HG03565 (cell line): ENCODE measurements around the gene DMKN.

ENCODE experiments used
- ATAC-seq: cut with Tn5 transposase; IDR thresholded peaks from one replicate; pipeline ENCODE4 v1.9.1; 2021; ENCODE audit warnings: mild to moderate bottlenecking, moderate library complexity; ENCODE audit not compliant: unreplicated experiment

Gene DMKN

DNA sequence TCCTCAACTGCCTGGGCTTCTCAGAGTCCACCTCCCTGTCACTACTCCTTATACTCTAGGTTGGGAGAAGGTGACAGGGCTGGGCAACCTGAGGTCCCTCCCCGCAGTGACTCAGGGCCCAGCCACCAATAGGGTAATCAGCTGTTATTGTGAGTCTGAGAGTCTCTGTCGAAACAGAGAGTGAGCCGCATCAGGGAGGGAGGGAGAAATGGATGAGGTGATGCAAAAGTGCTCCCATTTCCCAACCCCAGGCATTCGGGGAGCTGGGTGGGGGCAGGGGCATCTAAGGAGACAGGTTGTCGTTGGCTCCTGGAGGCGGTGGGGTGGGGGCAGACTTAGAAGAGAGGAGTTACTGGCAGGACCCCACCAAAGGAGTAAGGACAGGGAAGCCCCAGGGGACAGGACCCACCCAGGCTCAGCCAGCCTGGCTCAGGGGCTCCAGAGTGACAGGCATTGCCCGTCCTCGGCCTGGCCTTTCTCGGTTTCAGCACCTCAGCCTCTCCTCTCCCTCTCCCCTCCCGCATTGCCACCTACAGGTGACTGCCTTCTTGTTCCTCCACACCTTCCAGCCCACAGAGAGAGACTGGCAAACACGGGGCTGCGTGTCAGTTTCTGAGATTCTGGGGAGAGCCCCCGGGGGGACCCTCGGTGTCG lies at the start of gene DMKN:
Gene DMKN (minus strand): TSS at position 22 of the 654 bp plus-strand sequence. CDS start 174 bp downstream, outside the sequence.
- no peak for ATAC-seq

- ATAC-seq: no peak
Measured at GRCh38 chr19:35562776-35563175, 49.3 kb upstream of the DMKN start.

- ATAC-seq: no peak
Measured at GRCh38 chr19:35562336-35562735, 48.9 kb upstream of the DMKN start.

DNA sequence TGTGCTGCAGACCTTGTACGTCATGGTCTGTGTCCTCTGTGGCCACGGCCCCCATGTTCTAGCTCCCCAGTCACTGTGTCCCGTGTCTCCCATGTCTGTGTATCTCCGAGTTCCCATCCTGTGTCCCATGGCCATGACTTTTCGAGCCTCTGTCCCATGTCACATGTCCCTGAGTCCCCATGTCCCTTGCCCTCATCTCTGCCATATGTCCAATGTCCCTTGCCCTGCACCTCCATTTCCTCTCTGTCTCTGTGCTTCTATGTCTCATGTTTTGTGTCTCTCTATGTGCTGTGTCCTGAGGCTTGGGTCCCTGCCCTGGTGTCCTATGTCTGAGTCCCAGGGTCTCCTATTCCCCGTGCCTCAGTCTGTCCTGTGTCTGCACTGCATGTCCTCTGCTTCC lies 48.0 kb upstream of the DMKN start:
- ATAC-seq: no peak

DNA sequence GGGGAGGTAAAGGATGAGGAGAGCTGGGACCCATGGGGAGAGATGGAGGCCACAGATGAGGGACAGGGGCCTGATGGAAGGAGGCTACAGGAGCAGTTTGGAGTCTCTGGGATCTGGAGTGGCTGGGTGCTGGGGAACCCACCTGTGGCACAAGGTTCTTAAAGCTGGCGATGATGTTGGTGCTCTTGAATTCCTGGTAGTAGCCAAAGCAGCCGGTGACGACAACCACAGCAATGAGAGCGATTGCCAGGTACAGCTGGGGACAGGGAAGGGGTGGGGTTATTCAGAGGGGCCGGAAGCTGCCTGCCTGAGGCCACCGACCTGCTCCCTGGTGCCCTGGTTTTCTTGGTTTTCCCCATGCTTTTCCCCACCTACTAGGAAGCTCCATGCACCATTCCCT lies 47.2 kb upstream of the DMKN start:
- no peak for ATAC-seq

- no peak for ATAC-seq
Measured at GRCh38 chr19:35560271-35560670, 46.8 kb upstream of the DMKN start.

GRCh38 chr19:35559781-35560180 lies 46.3 kb upstream of the DMKN start:
- no peak for ATAC-seq

DNA sequence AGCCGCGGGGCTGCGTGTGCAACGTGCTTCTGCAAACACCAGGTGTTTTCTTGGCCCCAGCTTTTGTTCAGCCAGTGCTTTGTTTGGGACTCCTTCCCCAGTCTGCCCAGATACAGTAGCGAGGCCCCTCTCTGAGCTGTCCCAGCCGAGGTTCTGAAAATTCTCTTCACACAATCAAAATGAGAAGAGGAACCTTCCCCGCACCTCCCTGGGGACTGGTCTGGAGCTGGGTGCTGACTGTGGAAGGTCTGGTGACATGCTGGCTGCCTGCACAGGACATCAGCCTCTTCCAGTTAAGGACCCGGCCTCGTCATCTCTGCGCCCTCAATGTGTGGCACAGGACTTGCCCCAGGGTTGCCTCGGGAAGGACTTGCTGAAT lies 45.8 kb upstream of the DMKN start:
- no peak for ATAC-seq

DNA sequence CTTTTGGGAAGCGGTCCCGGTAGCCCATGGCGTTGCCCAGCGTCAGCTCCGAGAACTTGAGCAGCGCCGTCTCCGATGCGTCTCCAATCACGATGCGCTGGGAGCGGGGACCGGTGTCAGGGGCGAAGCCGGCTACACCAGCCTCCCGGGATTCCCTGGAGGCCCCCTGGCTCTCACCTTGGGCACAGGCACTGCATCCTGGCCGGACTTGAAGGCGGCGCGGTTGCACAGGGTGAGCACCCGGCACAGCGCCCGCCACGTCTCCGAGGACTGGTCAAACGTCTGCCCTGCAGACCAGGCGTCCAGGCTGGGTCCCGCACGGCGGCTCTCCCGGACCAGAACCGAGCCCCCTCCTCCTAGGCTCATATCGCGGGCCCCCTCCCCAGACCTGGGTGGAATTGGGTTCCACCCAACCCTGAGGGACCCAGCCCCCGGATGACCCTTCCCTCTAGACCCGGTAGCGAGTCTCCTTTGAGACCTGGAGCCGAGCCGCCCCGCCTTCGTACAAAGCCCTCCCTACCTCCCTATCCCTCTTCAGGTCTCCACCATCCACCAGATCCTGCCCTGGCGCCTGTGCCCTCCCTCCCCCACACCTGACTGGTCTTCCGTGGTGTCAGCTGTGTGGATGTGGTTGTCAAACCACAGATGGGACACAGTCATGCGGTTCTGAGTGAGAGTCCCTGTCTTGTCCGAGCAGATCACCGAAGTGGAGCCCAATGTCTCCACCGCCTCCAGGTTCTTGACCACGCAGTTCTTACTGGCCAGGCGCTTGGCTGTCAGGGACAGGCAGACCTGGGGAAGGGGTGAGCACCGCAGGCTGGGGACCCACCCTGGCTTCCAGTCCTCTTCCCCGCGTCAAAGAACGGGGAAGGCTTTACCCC lies 45.2 kb upstream of the DMKN start:
- ATAC-seq: no peak

GRCh38 chr19:35557539-35558399 lies 44.3 kb upstream of the DMKN start:
- no peak for ATAC-seq

DNA sequence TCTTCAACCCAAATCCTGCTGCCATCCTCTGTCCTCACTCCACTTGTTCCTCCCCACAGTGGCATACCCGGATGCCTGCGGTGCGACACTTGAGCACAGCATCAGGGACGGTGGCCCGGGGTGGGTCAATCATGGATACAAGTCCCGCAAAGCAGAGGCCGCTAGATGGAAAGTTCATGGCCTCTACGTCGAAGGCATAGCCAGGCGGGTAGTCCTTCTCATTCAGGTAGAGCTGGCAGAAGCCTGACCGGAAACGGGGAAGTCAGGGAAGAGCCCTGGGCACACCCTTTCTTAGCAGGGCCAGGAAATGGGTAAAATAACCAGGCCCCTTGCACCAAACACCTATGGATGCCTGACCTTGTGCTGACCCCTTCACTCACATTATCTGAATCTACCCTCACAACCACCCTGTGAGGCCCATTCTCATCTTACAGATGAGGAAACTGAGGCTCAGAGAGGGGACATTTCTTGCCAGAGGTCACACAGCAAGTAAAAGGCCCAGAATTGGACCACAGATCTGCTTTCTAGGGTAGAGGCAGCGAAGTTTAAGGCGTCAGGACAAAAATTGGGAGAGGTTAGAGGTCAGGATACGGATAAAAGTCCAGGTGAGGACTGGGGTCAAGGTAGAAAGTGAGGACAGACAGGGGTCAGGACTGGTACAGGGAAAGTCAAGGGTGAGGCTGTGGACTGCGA lies 43.5 kb upstream of the DMKN start:
- ATAC-seq: no peak

GRCh38 chr19:35556025-35556590 lies 42.7 kb upstream of the DMKN start:
- no peak for ATAC-seq

DNA sequence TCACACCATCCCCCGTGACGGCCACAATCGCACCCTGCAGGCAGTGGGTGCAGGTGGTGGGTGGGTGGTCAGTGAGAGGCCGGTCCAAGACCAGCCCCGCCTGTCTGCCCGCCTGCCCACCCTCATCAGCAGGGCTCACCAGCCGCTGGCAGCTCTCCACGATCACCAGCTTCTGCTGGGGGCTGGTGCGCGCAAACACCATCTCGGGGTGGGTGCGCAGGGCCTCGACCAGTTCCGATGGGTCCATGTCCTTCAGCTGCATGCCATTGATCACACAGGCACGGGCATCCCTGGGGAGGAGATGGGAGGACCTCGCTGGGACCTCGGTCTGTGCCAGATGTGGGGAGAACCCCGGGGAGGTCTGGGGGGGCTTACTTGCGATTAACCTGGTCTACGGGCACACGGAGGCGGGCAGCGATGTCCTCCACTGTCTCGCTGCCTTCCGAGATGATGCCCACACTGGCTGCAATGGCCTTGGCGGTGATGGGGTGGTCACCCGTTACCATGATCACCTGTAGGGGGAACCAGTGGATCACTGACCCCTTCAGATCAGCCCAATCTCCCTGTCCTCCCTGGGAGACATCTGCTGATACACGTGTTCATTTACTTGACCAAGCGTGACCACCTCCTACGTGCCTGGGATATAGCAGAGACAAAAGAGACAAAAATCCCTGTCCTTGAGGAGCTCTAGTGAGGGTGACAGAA lies 42.0 kb upstream of the DMKN start:
- no peak for ATAC-seq

- no peak for ATAC-seq
Measured at GRCh38 chr19:35554076-35554475, 40.6 kb upstream of the DMKN start.

- no peak for ATAC-seq
Measured at GRCh38 chr19:35553385-35554000, 40.0 kb upstream of the DMKN start.

GRCh38 chr19:35552534-35553384 lies 39.3 kb upstream of the DMKN start:
- ATAC-seq: no peak

- no peak for ATAC-seq
Measured at GRCh38 chr19:35551091-35551810, 37.8 kb upstream of the DMKN start.
